Mesenteric fat pad (tissue), 1 donor: Measurements from ENCODE around the gene NAP1L4. TPM values are rescaled to one million over a fixed set of nuclear protein-coding genes. Genes with fewer than 3 reads are reported as not detected.

Experiments
- DNase-seq: peaks from one replicate; pipeline ENCODE4 v3.0.0-alpha.2; 2020; ENCODE audit warnings: low spot score
- total RNA-seq: library from RNA; stranded (reverse); fragmentation: NEBNext Ultra II Directional; extraction: Animal tissue kit (Norgen Biotek cat#: 25700); gene quantifications from one replicate; pipeline ENCODE4 v1.2.1, GENCODE V29; 2021
- donor health status: DM: yes; HTN: yes; CAD: no.

NAP1L4 gene
- total RNA-seq, 1 donor from 2014 or later: 96.1 TPM

DNA sequence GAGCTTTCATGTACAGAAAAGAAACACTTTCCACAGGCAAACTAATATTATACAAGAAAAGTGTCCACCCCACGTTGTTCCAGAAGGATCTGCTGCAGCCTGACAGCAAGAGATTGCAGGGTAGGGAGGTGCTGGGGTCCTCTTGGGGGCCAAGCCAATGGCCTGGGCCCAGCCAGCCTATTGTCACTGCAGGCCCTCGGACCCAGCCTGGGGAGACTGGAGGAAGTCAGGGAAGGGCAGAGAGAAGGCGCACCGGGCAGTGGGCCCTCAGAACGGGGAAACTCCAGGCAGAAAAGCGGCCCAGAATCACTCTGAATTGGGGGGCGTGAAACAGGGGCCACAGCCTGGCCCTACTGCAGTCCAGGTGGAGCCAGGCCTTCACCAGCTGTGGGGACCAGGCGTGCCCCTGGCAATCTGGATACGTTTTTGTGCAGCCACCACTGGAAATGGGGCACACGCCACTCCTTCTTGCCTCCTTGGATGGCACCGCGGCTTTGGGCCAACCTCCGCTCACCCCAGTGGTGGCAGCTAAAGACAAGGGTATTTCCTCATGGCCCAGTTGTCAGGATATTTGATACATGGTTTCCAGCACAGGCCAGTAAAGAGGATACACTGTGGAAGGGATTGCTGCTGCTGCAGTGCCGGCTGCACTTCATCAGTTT lies 3.9 kb upstream of the NAP1L4 start:
- DNase-seq: peak; percentile 62

DNA sequence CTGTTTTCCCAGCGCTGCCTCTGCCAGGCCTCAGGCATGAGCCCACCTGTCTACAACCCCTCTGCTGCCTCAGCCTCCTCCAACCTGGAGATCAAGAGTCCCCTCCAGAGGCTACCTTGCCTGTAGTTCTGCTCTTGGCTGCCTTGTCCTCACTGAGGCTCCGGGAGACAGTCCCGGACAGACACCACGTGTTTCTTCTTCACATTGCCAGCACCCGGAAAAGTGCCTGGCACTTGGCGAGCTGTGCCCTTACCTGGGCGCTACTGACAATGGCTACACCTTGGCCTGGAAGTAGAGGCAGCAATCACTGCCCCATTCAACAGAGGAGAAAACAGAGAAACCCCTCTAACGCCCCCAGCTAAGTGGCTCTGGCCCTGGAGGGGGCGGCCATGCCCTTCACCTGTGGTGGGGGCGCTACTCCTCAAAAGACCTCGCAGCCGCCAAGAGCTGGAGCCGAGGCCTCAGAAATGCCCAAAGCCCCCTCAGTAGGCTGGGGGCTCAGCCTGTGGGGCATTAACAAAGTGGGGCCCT lies 3.0 kb upstream of the NAP1L4 start:
- DNase-seq: peak; percentile 75

DNA sequence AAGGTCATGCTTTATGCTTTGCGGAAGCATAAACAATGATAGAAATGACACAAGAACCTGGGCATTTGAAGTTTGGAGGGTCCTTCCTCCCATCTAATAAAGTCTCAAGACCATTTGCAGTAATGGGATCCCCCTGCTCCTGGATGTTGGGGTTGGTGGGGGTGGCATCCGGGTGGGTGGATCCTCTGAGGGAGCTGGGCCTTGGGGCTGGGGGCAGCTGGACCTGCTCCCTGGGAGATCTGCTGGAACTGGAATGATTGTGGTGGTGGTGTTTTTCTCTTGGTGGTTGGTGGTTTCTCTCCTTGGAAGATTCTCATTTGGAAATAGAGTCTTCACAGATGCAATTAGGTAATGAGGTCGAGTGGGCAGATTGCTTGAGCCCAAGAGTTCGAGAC lies 2.2 kb upstream of the NAP1L4 start:
- peak; percentile 78 for DNase-seq

DNA sequence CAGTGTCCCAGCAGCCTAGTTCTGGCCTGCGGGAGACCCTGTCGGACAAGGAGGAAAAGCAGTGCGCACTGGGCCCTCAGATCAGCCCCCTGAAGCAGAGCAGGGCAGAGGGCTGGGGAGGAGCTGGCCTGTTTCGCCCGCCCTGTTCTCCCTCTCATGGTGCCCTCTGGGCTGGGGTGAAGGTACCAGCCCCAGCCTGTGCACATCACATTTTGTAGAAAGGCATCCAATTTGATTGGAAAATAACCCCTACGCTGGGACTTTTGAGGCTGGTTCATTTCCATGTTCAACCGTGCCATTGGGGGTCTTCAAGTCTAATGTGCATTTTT lies 832 bp upstream of the NAP1L4 start:
- DNase-seq: no peak

DNA sequence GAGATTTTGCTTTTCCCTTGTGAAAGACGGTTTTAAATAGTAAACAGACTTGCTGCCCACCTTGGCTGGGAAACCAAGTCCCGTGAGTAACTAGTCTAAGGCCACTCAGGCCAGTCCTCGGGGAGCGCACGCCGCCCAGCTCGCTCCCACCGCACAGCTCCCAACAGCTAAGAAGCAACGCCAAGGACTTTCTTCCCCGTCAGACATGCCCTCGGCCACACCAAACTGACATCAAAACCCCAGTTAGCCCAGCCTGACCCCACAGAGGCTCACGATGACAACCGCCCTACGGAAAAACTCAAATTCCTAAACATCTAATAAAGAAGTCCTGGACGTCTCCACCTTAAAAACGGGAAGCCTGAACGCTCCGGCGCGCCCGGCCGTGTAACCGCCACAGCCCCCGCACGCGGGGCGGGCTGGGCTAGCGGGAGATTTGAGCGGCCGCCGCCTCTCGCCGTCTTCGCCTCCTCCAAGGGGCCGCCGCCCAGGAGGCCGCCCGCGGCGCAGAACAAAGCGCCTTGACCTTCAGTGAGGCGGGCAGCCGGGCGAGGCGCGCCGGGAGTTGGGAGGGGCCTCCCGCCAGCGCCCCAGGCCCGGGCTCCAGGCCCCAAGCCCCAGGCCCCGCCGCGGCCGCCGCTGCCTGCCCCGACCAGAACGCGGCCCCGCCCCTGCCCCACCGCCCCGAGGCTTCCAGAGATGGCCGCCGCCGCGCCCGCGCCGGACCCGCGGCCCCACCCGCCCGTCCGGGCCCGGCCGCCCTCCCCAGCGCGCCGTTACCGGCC lies 486 bp downstream of the NAP1L4 start:
- DNase-seq: peak; percentile 92

DNA sequence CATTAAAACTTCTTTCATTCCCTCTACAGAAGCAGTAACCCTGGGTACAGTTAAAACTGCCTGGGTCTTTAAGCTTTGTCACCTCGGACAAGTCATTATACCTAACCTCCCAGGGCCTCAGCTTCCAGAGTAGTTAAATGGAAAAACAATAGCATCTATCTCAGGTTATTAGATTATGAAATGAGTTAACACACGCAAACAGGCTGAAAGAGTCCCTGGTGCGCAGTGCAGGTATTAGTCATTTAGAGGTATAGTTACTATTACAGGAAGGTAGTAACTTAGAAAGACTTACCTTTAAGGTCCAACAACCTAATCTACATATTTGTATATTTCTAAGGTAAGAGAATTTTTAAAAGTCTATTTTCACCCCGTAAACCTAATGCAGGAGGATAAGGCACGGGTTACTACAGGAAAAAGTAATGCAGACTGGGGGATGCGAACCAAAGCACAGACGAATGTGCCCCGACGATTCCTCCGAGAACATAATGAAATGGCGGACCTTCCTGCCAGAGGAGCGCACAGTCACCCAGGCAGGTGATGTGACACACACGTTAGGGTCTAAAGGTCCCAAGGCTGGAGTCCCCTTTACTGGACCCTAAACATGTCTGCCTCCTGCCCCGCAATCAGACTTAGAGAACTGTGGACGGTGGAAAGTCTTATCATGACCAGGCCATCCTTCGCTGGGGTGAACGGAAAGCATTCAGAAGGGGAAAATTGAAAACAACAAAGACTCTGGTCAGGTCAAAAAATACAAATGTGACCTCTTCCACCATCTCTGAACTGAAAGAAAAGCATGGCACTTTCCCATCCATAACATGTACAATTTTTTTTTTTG lies 1.3 kb downstream of the NAP1L4 start:
- peak; percentile 55 for DNase-seq

DNA sequence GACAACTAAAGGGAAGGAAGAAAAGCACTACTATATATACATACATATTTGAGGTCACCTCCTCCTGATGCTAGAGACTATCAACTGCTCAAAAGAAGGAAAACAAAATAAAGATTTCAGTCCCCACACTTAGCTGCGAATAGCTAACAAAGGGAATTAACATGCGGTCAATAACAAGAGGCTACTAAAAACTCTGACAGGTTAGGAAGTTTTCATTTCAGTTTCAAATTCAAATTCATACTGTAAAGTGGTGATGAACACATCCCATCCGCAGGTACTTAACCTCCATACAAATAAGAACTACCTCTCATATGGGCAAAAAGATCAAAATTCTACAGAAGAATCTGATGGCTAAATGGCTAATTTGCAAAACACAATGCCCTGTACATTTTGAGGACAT lies 2.6 kb downstream of the NAP1L4 start:
- DNase-seq: no peak

DNA sequence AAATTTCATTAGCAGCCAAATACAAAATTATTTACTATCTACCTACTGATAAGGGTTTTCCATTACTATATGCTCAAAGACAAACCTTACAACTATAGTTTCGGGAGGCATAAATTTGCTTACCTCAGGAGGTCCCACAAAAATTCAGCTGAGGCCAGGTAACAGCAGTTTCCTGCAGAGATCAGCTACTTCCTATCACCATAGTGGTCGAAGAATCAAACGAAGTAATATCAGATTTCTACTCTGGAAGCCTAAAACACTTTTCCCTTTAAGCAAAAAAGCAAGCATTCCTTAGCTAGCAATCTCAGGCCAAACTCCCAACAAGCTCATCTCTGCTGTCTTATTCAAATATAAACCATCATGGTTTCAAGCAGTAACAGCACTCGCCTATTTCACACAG lies 3.1 kb downstream of the NAP1L4 start:
- DNase-seq: no peak

DNA sequence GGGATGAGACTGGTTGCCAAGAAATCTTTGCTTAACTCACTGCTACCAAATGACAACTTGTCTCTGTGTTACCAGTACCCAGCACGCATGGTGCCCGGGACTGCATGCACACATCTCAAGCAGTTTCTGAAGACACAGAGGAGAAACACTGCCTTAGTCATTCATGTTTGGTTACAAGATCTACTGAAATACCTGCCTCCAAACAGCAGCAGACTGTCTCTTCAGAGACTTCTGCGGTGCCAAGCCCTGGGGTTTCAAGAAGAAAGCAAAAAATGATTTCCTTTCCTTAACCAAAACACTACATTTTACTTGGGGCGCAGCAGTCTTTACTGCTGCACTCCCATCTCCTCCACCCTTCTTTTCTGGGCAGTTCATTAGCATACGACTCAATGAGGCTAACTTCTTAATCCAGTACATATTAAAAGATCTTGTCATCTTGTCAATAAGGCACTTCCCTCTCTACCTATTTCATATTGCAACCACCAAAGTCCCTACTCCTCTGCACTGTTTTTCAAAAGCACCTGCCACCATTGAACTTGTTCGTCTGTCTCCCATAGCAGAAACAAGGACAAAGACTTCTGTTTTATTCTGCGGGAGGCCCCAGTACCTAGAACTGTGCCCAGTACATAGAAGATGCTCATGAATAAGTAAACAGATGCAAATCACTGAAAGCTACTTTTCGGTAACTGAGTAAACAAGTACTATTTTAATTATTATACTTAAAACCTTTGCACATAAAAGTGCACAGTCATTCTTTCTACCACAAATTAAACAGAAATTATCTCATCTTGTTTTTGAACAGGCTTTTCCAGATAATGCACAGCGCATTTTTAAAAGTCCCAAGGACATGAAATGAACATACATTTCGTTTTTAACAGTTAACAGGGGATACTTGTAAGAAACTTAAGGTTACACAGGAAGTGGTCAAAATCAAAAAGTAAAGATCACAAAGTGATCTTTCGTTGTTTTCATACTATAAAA lies 4.0 kb downstream of the NAP1L4 start:
- no peak for DNase-seq

DNA sequence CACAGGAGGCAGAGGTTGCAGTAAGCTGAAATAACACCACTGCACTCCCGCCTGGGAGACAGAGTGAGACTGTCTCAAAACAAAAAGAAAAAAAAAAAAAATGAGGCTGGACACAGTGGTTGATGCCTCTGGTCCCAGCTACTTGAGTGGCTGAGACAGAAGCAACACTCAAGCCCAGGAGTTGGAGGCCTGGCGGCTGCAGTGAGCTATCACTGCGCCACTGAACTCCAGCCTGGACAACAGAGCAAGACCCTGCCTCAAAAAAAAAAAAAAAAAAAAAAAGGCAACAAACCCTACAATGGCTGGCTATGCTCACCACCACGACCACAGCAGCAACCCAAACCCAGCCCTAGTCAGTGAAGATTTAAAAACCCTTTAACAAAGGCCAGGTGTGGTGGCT lies 8.2 kb downstream of the NAP1L4 start:
- DNase-seq: no peak

DNA sequence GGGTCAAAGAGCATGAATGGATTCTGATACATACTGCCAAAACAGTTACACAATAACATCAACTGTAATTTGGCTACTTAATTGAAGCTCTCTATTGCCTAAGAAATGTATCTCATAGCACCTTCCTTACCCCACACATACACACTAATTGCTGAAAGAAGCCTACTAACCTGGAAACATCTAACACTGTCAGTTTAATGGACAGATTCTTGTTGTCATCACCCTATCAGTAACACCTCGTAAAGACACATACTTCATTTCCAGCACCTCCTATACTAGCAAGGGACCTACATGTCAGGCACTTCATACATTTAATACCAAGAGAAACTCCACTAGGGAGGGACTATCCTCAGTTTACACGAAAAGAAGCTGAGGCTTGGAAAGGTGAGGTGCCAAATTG lies 9.9 kb downstream of the NAP1L4 start:
- no peak for DNase-seq

DNA sequence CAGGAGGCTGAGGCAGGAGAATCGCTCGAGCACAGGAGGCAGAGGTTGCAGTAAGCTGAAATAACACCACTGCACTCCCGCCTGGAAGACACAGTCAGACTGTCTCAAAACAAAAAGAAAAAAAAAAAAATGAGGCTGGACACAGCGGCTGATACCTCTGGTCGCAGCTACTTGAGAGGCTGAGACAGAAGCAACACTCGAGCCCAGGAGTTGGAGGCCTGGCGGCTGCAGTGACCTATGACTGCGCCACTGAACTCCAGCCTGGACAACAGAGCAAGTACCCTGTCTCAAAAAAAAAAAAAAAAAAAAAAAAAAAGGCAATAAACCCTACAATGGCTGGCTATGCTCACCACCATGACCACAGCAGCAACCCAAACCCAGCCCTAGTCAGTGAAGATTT lies 11.0 kb downstream of the NAP1L4 start:
- no peak for DNase-seq

DNA sequence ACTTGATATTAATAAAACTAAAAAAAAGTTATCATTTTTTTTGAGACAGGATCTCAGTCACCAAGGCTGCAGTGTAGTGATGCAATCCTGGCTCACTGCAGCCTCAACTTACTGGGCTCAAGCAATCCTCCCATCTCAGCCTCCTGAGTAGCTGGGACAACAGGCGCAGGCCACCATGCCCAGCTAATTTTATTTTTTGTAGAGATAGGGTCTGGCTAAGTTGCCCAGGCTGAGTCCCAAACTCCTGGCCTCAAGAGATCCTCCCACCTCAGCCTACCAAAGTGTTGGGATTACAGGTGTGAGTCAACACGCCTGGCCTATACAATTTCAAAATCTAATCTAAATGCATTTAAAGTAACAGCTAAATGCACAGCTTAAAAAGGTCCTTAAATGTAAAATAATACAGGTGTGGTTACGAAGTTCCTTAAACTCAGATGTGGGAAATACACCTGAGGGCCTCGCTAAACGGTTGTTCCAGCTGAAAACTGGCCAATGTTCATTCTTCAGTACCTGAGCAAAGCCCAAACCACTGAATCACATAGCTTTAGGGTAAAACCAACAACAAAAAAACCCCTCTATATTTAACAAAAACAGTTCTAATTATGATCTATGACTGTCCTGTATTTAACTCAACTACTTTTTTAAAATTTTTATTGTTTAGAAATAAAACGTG lies 11.8 kb downstream of the NAP1L4 start:
- DNase-seq: no peak

DNA sequence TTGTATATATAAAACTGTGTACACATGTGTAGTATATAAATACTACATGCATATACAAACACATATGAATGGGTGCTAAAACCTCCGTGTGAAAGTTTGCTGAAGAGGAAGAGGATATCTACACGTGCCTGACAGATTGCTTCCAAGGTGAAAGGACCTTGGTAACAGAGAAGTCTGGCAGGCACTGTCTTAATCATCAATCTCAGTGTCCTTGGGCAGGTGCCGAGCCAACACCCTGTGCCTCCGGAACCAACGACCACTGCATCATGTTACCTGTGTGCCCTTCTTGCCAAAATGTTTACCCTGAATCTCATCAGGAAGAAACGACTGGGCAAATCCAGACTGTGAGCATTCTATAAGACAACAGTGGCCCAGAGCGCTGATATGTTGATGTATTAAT lies 15.0 kb downstream of the NAP1L4 start:
- no peak for DNase-seq

DNA sequence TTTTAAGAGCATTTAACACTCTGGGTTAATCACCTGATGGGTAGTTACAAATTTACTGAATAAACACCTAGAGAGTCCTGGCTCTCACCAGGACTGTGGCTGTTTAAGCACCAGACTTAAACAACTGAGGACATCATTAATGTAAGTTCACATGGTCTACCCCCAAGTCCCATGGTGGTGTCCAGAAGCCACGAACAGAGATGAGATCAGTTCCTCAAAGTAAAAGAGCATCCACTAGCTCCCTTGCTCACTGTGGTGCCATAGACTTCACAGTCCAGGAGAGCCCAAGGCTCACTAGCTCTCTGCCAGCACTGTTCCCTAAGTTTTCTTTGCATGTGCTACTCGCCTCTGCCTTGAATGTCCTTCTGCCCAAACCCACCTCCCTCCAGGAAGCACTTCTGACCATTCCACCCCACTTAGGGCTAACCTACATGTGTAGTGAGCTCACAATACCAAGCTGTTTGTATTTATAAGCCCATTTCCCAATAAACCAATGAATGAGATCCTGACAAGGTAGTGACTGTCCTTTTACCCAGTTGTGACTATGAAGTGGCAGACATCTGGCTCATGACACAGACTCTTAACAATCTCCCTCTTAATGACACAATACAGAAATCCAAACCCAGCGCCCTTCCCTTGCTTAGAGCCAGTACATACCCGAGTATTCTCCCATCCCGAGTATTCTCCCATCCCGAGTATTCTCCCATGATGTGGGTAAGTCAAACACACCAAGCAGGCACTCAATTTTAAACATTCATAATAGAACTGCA lies 15.7 kb downstream of the NAP1L4 start:
- no peak for DNase-seq

DNA sequence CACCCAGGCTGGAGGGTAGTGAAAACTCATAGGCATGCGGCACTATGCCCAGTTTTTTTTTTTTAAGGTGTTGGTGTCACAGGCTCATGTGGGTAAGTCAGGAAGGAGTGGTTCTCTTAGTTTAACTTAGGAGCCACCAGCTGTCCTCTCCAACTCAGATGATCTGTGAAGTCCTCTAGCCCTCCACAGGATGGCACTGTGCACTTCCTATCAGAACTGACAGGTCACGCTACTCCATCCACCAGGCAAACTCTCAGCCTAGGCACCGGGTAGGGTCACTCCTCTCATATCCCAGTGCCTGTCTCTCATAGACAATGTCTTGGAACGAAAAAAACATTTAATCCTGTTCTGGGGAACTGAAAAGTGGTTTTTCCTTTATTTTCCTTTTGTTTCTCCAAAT lies 16.5 kb downstream of the NAP1L4 start:
- DNase-seq: no peak

DNA sequence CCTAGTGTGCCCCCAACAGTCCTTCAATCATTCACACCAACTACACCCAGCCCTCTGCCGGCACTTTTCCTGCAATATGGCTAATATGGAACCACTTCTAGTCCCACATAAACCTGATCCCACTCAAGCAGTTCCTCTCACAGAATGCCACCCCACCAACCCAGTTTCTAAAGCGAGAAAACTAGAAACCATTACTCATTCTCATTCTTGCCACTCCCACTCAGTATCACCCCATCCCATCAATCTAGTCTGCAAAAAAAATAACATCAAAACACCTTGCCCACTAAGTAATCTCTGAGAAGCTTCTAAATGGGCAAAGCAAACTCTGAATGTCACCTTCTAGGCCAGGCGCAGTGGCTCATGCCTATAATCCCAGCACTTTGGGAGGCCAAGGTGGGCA lies 17.9 kb downstream of the NAP1L4 start:
- DNase-seq: no peak

DNA sequence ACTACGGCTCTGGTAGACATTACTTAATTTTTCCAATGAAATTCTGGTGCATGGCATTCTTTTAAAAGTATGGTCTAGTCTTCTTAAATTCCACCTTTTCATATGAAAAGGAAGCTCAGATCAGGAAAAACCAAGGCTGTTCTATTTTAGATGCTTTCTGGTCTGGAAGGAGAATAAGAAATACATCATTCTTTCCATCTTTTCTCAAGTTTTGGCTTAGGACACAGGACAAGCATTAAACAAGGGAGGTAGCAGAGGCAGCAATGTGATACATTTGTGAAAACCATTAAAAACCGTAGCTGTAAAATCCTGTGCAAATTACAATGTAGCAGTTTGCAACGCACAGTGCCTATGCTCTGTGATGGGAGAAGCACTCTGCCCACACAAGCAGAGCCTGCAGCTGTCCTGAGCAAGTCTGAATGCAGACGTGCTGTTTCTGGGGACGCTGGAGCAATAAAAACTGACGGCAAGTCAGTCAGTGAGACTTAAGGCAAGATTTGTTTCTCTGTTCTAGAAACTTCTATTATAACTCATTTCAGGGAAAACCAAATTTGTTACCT lies 23.7 kb downstream of the NAP1L4 start:
- DNase-seq: no peak

DNA sequence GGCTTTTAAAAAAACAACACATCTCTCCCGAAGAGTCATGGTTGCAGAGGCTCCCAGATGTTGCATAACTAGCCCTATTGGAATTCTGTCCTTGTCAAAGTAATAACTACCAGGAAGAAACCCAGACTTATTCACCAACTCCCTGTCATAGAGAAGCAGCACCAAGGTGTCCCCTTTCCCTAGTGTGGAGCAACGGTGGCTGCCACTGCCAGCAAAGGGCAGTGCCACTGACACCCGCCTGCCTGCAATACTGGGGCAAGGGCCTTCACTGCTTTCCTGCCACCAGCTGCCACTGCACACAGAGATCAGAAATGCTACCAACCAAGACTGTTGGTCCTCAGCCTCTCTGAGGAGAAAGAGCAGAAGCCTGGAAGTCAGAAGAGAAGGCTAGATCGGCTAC lies 27.3 kb downstream of the NAP1L4 start:
- no peak for DNase-seq
